Measurements from ENCODE around the gene CANT1. TPM values are rescaled to one million over a fixed set of nuclear protein-coding genes. Genes with fewer than 3 reads are reported as not detected.
"Not testable (repeated sequence)": the region's sequence is repeated elsewhere in the genome, so short reads cannot be mapped to it uniquely, and the experiment has no call there.

The CANT1 gene
- total RNA-seq, 1 donor from 2014 or later = 82.8 TPM

GRCh38 chr17:78962345-78962983, 47.1 kb downstream of the CANT1 start:
- intact Hi-C loops (cut with micrococcal nuclease) = no loop called here

GRCh38 chr17:78961571-78961970, 48.0 kb downstream of the CANT1 start:
- intact Hi-C loops (cut with micrococcal nuclease) = no loop called here

- intact Hi-C loops (cut with micrococcal nuclease) = no loop called here
Observed at GRCh38 chr17:78960928-78961327, 48.6 kb downstream of the CANT1 start.

GRCh38 chr17:78959803-78960202, 49.8 kb downstream of the CANT1 start:
- intact Hi-C loops (cut with micrococcal nuclease) = no loop called here

GRCh38 chr17:78958641-78959127, 50.9 kb downstream of the CANT1 start:
- intact Hi-C loops (cut with micrococcal nuclease) = no loop called here

GRCh38 chr17:78957128-78957527, 52.4 kb downstream of the CANT1 start:
- intact Hi-C loops (cut with micrococcal nuclease) = no loop called here

GRCh38 chr17:78956254-78956653, 53.3 kb downstream of the CANT1 start:
- intact Hi-C loops (cut with micrococcal nuclease) = no loop called here

- intact Hi-C loops (cut with micrococcal nuclease) = no loop called here
Observed at GRCh38 chr17:78954684-78955083, 54.9 kb downstream of the CANT1 start.

GRCh38 chr17:78953356-78954350, 55.9 kb downstream of the CANT1 start:
- intact Hi-C loops (cut with micrococcal nuclease) = no loop called here

- intact Hi-C loops (cut with micrococcal nuclease) = no loop called here
Observed at GRCh38 chr17:78952706-78953105, 56.9 kb downstream of the CANT1 start.

GRCh38 chr17:78951967-78952551, 57.5 kb downstream of the CANT1 start:
- intact Hi-C loops (cut with micrococcal nuclease) = no loop called here

GRCh38 chr17:78950870-78951269, 58.7 kb downstream of the CANT1 start:
- intact Hi-C loops (cut with micrococcal nuclease) = no loop called here

- intact Hi-C loops (cut with micrococcal nuclease) = no loop called here
Observed at GRCh38 chr17:78947235-78948149, 62.1 kb downstream of the CANT1 start.

- intact Hi-C loops (cut with micrococcal nuclease) = no loop called here
Observed at GRCh38 chr17:78946631-78947030, 62.9 kb downstream of the CANT1 start.

GRCh38 chr17:78946131-78946530, 63.4 kb downstream of the CANT1 start:
- intact Hi-C loops (cut with micrococcal nuclease) = no loop called here

GRCh38 chr17:78945455-78945854, 64.1 kb downstream of the CANT1 start:
- intact Hi-C loops (cut with micrococcal nuclease) = not testable (repeated sequence)

GRCh38 chr17:78944956-78945355, 64.6 kb downstream of the CANT1 start:
- intact Hi-C loops (cut with micrococcal nuclease) = no loop called here

- intact Hi-C loops (cut with micrococcal nuclease) = no loop called here
Observed at GRCh38 chr17:78944026-78944425, 65.5 kb downstream of the CANT1 start.
